H1 (cell line): ENCODE data around the gene TLE1. TPM values are rescaled to one million over a fixed set of nuclear protein-coding genes. Genes with fewer than 3 reads are reported as not detected.

Experiments used
- CTCF ChIA-PET: fragments of 300-600 bp; sonication (Branson Sonifier 250); formaldehyde crosslinking; loops from one replicate; lab custom pipeline; 2021; ENCODE audit not compliant: partially characterized antibody; lab: Charles Lee
- POLR2A ChIA-PET: fragments of 300-600 bp; sonication (Branson Sonifier 250); formaldehyde crosslinking; loops from one replicate; lab custom pipeline; 2021; ENCODE audit warnings: inconsistent platforms; ENCODE audit not compliant: partially characterized antibody; lab: Charles Lee
- DNase-seq, 2 experiments: peaks; one replicate each; pipeline versions ENCODE4 v3.0.0 to v3.0.0-alpha.2; 2010 to 2022; ENCODE audit warnings: low spot score in 2 of 2, low read depth in 1 of 2, mixed read lengths in 1 of 2
- FAIRE-seq: peaks from 2 replicates; lab custom pipeline; 2011; peaks lifted over from hg19 to GRCh38; lab: Jason Lieb, UNC
- H2AFZ ChIP-seq: 2 replicates; pipeline ENCODE4 v1.8.1; 2012; ENCODE audit warnings: low read length, inconsistent platforms
- H2AK5ac ChIP-seq: 2 replicates; pipeline ENCODE4 v1.6.1; 2013; ENCODE audit warnings: low read depth, low read length
- H2BK120ac ChIP-seq: replicated peaks from 2 replicates; pipeline ENCODE3; 2013; ENCODE audit warnings: low read depth, low read length, inconsistent platforms
- H2BK12ac ChIP-seq: 2 replicates; pipeline ENCODE4 v1.6.1; 2013; ENCODE audit warnings: low read depth, low read length
- H2BK15ac ChIP-seq: 2 replicates; pipeline ENCODE4 v1.6.1; 2013; ENCODE audit warnings: low read length
- H2BK20ac ChIP-seq: 2 replicates; pipeline ENCODE4 v1.6.1; 2013; ENCODE audit warnings: low read length
- H2BK5ac ChIP-seq: 2 replicates; pipeline ENCODE4 v1.6.1; 2013; ENCODE audit warnings: low read depth, low read length
- H3K14ac ChIP-seq: 2 replicates; pipeline ENCODE4 v1.6.1; 2013; ENCODE audit warnings: inconsistent platforms; ENCODE audit not compliant: insufficient read length
- H3K18ac ChIP-seq: 2 replicates; pipeline ENCODE4 v1.6.1; 2013; ENCODE audit warnings: low read length; ENCODE audit errors: extremely low read depth
- H3K23ac ChIP-seq: 2 replicates; pipeline ENCODE4 v1.6.1; 2013; ENCODE audit warnings: inconsistent platforms; ENCODE audit not compliant: insufficient read length
- H3K23me2 ChIP-seq: 2 replicates; pipeline ENCODE4 v1.6.1; 2013; ENCODE audit warnings: low read depth, low read length
- H3K27ac ChIP-seq: 2 replicates; pipeline ENCODE4 v1.6.1; 2011; ENCODE audit warnings: low read depth, low read length, inconsistent platforms
- H3K27me3 ChIP-seq, 4 experiments: replicated peaks in 1 of 4; 1 replicate in 1 of 4; 2 replicates in 3 of 4; pipeline versions ENCODE4 v1.6.1 to v1.8.1; 2011 to 2013; ENCODE audit warnings: low read length in 3 of 4, mild to moderate bottlenecking in 3 of 4, inconsistent platforms in 2 of 4, mixed read lengths in 2 of 4, moderate library complexity in 1 of 4; ENCODE audit not compliant: control insufficient read depth in 3 of 4, insufficient read depth in 3 of 4; ENCODE audit errors: extremely low read depth in 1 of 4
- H3K36me3 ChIP-seq, 4 experiments: 2 replicates each; pipeline versions ENCODE4 v1.6.1 to v1.8.1; 2011 to 2013; ENCODE audit warnings: mild to moderate bottlenecking in 4 of 4, low read length in 3 of 4, moderate library complexity in 2 of 4, control low read depth in 1 of 4, inconsistent platforms in 1 of 4; ENCODE audit not compliant: insufficient read depth in 4 of 4, control insufficient read depth in 2 of 4
- H3K4ac ChIP-seq: replicated peaks from 2 replicates; pipeline ENCODE3; 2013; ENCODE audit warnings: low read length, low read depth, mixed read lengths, inconsistent platforms; ENCODE audit not compliant: insufficient read length
- H3K4me1 ChIP-seq, 4 experiments: replicated peaks in 1 of 4; 1 replicate in 1 of 4; 2 replicates in 3 of 4; pipeline versions ENCODE4 v1.6.1 to v1.8.1; 2011 to 2013; ENCODE audit warnings: low read length in 3 of 4, inconsistent platforms in 2 of 4, mixed read lengths in 1 of 4; ENCODE audit not compliant: insufficient read depth in 4 of 4, control insufficient read depth in 3 of 4
- H3K4me2 ChIP-seq, 2 experiments: 2 replicates each; pipeline versions ENCODE4 v1.6.1 to v1.8.1; 2011 to 2013; ENCODE audit warnings: low read depth in 2 of 2, low read length in 2 of 2, control low read depth in 1 of 2, inconsistent platforms in 1 of 2, mild to moderate bottlenecking in 1 of 2; ENCODE audit not compliant: insufficient read depth in 1 of 2
- H3K4me3 ChIP-seq, 4 experiments: fragments of 200-600, 300-600 bp in 1 of 4; sonication (generic), shearing (Covaris generic), sonication (Bioruptor Twin) in 1 of 4; 2 replicates each; pipeline versions ENCODE4 v1.5.1 to v1.8.1; 2011 to 2016; ENCODE audit warnings: low read length in 4 of 4, low read depth in 3 of 4, control low read depth in 2 of 4, inconsistent platforms in 2 of 4, mild to moderate bottlenecking in 2 of 4, mixed read lengths in 1 of 4, moderate library complexity in 1 of 4; ENCODE audit not compliant: insufficient read depth in 2 of 4; ENCODE audit errors: extremely low read depth in 1 of 4
- H3K56ac ChIP-seq: replicated peaks from 2 replicates; pipeline ENCODE3; 2013; ENCODE audit warnings: low read depth, mild to moderate bottlenecking, mixed read lengths, low read length, inconsistent platforms; ENCODE audit not compliant: insufficient read length
- H3K79me1 ChIP-seq: 2 replicates; pipeline ENCODE4 v1.6.1; 2013; ENCODE audit warnings: low read depth, low read length, control low read depth
- H3K79me2 ChIP-seq, 2 experiments: 2 replicates each; pipeline versions ENCODE4 v1.6.1 to v1.8.1; 2012 to 2013; ENCODE audit warnings: low read length in 2 of 2, mild to moderate bottlenecking in 2 of 2, inconsistent platforms in 1 of 2; ENCODE audit not compliant: insufficient read depth in 2 of 2, control insufficient read depth in 1 of 2
- H3K9ac ChIP-seq, 4 experiments: replicated peaks in 1 of 4; 1 replicate in 1 of 4; 2 replicates in 3 of 4; pipeline versions ENCODE4 v1.6.1 to v1.8.1; 2011 to 2013; ENCODE audit warnings: low read depth in 3 of 4, low read length in 3 of 4, control low read depth in 2 of 4, mild to moderate bottlenecking in 2 of 4, moderate library complexity in 2 of 4, inconsistent platforms in 1 of 4; ENCODE audit errors: extremely low read depth in 1 of 4
- H3K9me3 ChIP-seq, 2 experiments: 2 replicates each; pipeline versions ENCODE4 v1.6.1 to v1.8.1; 2012 to 2013; ENCODE audit warnings: mild to moderate bottlenecking in 2 of 2, moderate library complexity in 2 of 2, control low read depth in 1 of 2, inconsistent platforms in 1 of 2, low read depth in 1 of 2, low read length in 1 of 2, mixed read lengths in 1 of 2; ENCODE audit not compliant: insufficient read depth in 2 of 2
- H4K20me1 ChIP-seq, 2 experiments: replicated peaks in 1 of 2; 2 replicates each; pipeline versions ENCODE3 to v1.8.1; 2011 to 2013; ENCODE audit warnings: inconsistent platforms in 2 of 2, low read length in 2 of 2, mild to moderate bottlenecking in 1 of 2; ENCODE audit not compliant: insufficient read depth in 2 of 2, control insufficient read depth in 1 of 2
- H4K5ac ChIP-seq: 2 replicates; pipeline ENCODE4 v1.6.1; 2013; ENCODE audit warnings: low read length, low read depth, mixed read lengths, inconsistent platforms; ENCODE audit not compliant: insufficient read length
- H4K8ac ChIP-seq: 2 replicates; pipeline ENCODE4 v1.8.0; 2013; ENCODE audit warnings: mild to moderate bottlenecking, moderate library complexity, low read length, inconsistent platforms; ENCODE audit not compliant: insufficient read depth; ENCODE audit errors: extremely low read depth
- H4K91ac ChIP-seq: replicated peaks from 2 replicates; pipeline ENCODE3; 2013; ENCODE audit warnings: low read length, mixed read lengths, inconsistent platforms; ENCODE audit not compliant: insufficient read length
- BCL11A ChIP-seq, 2 experiments: IDR thresholded peaks; one replicate each; pipeline ENCODE4 v1.6.1; 2011; ENCODE audit warnings: low read depth in 2 of 2, low read length in 2 of 2, mild to moderate bottlenecking in 2 of 2
- CHD2 ChIP-seq: IDR thresholded peaks from 2 replicates; pipeline ENCODE4 v1.6.1; 2012; ENCODE audit warnings: low read length, improper control_type of control experiment
- FOSL1 ChIP-seq: IDR thresholded peaks from 2 replicates; pipeline ENCODE4 v1.6.1; 2011; ENCODE audit warnings: mild to moderate bottlenecking, low read depth, low read length, moderate library complexity; ENCODE audit not compliant: insufficient read depth
- MAFK ChIP-seq: IDR thresholded peaks from 2 replicates; pipeline ENCODE4 v1.6.1; 2012; ENCODE audit warnings: low read depth, mild to moderate bottlenecking, improper control_type of control experiment, low read length
- SP4 ChIP-seq: IDR thresholded peaks from 2 replicates; pipeline ENCODE4 v1.6.1; 2012; ENCODE audit warnings: low read length, inconsistent platforms
- TAF1 ChIP-seq: IDR thresholded peaks from 2 replicates; pipeline ENCODE4 v1.6.1; 2011; ENCODE audit warnings: mild to moderate bottlenecking, low read depth, low read length
- ZNF274 ChIP-seq: IDR thresholded peaks from 2 replicates; pipeline ENCODE4 v1.7.0; 2012; ENCODE audit warnings: low read length, borderline replicate concordance; ENCODE audit errors: extremely low read depth
- WGBS, 2 experiments: shearing (Covaris generic) in 1 of 2; methylation state at CpG; one replicate each; pipeline versions ENCODE4 v1.1.6 to v1.1.7; 2013 to 2015; ENCODE audit warnings: low lambda C conversion rate in 2 of 2, mixed read lengths in 2 of 2, inconsistent platforms in 1 of 2, low coverage in 1 of 2, missing lambda C conversion rate in 1 of 2; ENCODE audit not compliant: insufficient replicate concordance in 2 of 2, insufficient coverage in 1 of 2, insufficient read length in 1 of 2; ENCODE audit errors: extremely low coverage in 1 of 2, missing lambda C conversion rate in 1 of 2; 5-methylcytosine and 5-hydroxymethylcytosine counted together
- polyA plus RNA-seq, 7 experiments: library from polyadenylated mRNA; depleted of rRNA in 3 of 7; stranded (reverse) in 5 of 7; unstranded in 2 of 7; fragments of >200 nt in 5 of 7; fragments of 200-250 nt in 2 of 7; gene quantifications; 1 replicate in 5 of 7; 2 replicates in 1 of 7; 4 replicates in 1 of 7; pipeline versions ENCODE4 v1.2.1 to v1.2.3, GENCODE V29; 2011 to 2013; ENCODE audit warnings: missing spikeins in 2 of 7, mixed read lengths in 2 of 7
- total RNA-seq: library from RNA; stranded (reverse); fragmentation: NEBNext Ultra II Directional; extraction: Animal tissue kit (Norgen Biotek cat#: 25700); gene quantifications from 2 replicates; pipeline ENCODE4 v1.2.1, GENCODE V29; 2021

Gene TLE1
- total and polyA plus RNA-seq, 2 of the 8 experiments (the other 6 are each of a cell fraction or from before 2014, with no cell fraction given) = 81.8 to 91.6 TPM

- DNase-seq (no peak), FAIRE-seq (no peak)
These were observed 5.2 kb upstream of the TLE1 start for GRCh38 chr9:81694541-81694940.

More at GRCh38 chr9:81694541-81694940, 5.2 kb upstream of the TLE1 start:
- Histone ChIP-seq H3K27me3 (no peaks in the 10 kb centered on the region), H3K56ac (no peak overlapping the region), H3K23ac (no peak overlapping the region), H2BK15ac (no peak overlapping the region), H4K91ac (no peak overlapping the region), H2AFZ (no peak overlapping the region), H3K36me3 (no peaks in the 10 kb centered on the region), H3K4ac (no peak overlapping the region), H3K79me2 (no peaks in the 10 kb centered on the region), H3K79me1 (no peaks in the 10 kb centered on the region), H3K18ac (no peak overlapping the region), H3K27ac (no peak overlapping the region), H2BK20ac (no peak overlapping the region), H3K23me2 (peaks cover 5% of the 10 kb centered on the region), H2BK5ac (no peak overlapping the region), H4K5ac (no peak overlapping the region), H3K4me1 (peaks cover 4 to 10% (median 7%) of the 10 kb centered on the region in 4 experiments; a peak in 3 of 7 replicates), H3K9ac (no peak overlapping the region), H3K14ac (no peak overlapping the region), H2AK5ac (no peak overlapping the region), H3K4me2 (0 out of 4 replicates have a peak overlapping the region, but pooled peaks of 1 of the 2 experiments have one; percentile 2), H2BK12ac (no peak overlapping the region), H4K20me1 (no peaks in the 10 kb centered on the region), H4K8ac (no peak overlapping the region), H2BK120ac (no peak overlapping the region), H3K9me3 (no peaks in the 10 kb centered on the region), H3K4me3 (no peak overlapping the region)
- ChIA-PET POLR2A (interaction anchor here (1.0 to 1.9 kb wide), 4 partner anchors 10 to 54 kb away, joined by 3 to 7 read pairs (median 4); no protein-coding TSS in a partner anchor), CTCF (interaction anchor here (0.7 to 1.6 kb wide), 5 partner anchors 9 to 171 kb away, joined by 3 to 4 read pairs (median 3); no protein-coding TSS in a partner anchor)
- WGBS, 2 experiments = 68% methylated on average over 7 of the region's 7 CpGs; no CpG with 5 or more reads in 1 of the 2 experiments
- TF ChIP-seq ZNF274 (no peak), MAFK (no peak), SP4 (no peak), FOSL1 (no peak), CHD2 (no peak), BCL11A (IDR thresholded peaks at IDR 0.05; ENCODE audit: low read depth in 2 of 2, low read length in 2 of 2) (no peak), TAF1 (no peak)
